ENCODE data around the gene ARHGAP23.

GRCh38 chr17:38559051-38559879 lies 131.0 kb downstream of the ARHGAP23 start:
- peak; percentile 54 for TF ChIP-seq REST (IDR thresholded peaks at IDR 0.05; ENCODE audit: low read depth)
- TF ChIP-seq FOXM1 (IDR thresholded peaks at IDR 0.05; ENCODE audit: borderline replicate concordance, low read depth): no peak
- TF ChIP-seq EGR1 (IDR thresholded peaks at IDR 0.05): peak; percentile 83
- no peak for TF ChIP-seq RAD21 (IDR thresholded peaks at IDR 0.05; ENCODE audit: low read depth)
- TF ChIP-seq YY1 (IDR thresholded peaks at IDR 0.05; ENCODE audit: low read depth): no peak
- no peak; the same call in none of the 2 replicates for TF ChIP-seq ZBTB7A (IDR thresholded peaks at IDR 0.05; ENCODE audit: low read depth)
- TF ChIP-seq, protein P1, sequence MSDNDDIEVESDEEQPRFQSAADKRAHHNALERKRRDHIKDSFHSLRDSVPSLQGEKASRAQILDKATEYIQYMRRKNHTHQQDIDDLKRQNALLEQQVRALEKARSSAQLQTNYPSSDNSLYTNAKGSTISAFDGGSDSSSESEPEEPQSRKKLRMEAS (IDR thresholded peaks at IDR 0.05): peak; percentile 82
- TF ChIP-seq TEAD4 (IDR thresholded peaks at IDR 0.05): no peak
- peak; percentile 33; the same call in 1 of the 2 replicates for TF ChIP-seq TCF12 (IDR thresholded peaks at IDR 0.05; ENCODE audit: low read depth)
- TF ChIP-seq EP300 (IDR thresholded peaks at IDR 0.05; ENCODE audit: borderline replicate concordance): no peak
- TF ChIP-seq NFIC (IDR thresholded peaks at IDR 0.05): no peak
- peak; percentile 100 for TF ChIP-seq CEBPB (IDR thresholded peaks at IDR 0.05)
- no peak for TF ChIP-seq USF1 (IDR thresholded peaks at IDR 0.05)
